ENCODE results near the gene KCNH3. TPM values are rescaled to one million over a fixed set of nuclear protein-coding genes. Genes with fewer than 3 reads are reported as not detected.

Gene KCNH3
- total and polyA plus RNA-seq, 10 of the 15 experiments (the other 5 are each of a cell fraction or from before 2014, with no cell fraction given): 0.03 to 0.45 (median 0.08) TPM; not detected in 5

GRCh38 chr12:49584591-49584990, 45.8 kb downstream of the KCNH3 start:
- H3K4me1 ChIP-seq (ENCODE audit: control insufficient read depth, insufficient read depth, low read length): peaks cover 17% of the 10 kb centered on the region
- H2AFZ ChIP-seq (ENCODE audit: control insufficient read depth, low read depth, low read length): no peak overlapping the region
- no peaks in the 10 kb centered on the region for H4K20me1 ChIP-seq (ENCODE audit: control insufficient read depth, insufficient read depth)
- no peak overlapping the region for H3K4me2 ChIP-seq (ENCODE audit: control insufficient read depth, insufficient read depth)
- SMC1A ChIA-PET (ENCODE audit: uncharacterized antibody, unreplicated experiment): interaction anchor here (0.9 kb wide), 1 partner anchor 33 kb away, joined by 3 read pairs; no protein-coding TSS in a partner anchor
- no peaks in the 10 kb centered on the region for H3K9me3 ChIP-seq (replicated peaks; ENCODE audit: control insufficient read depth, insufficient read depth, low read length)
- H3K27me3 ChIP-seq (replicated peaks in 1 of 2; ENCODE audit: control insufficient read depth in 2 of 2, insufficient read depth in 2 of 2, low read length in 1 of 2): no peaks in the 10 kb centered on the region
- CTCF ChIA-PET: interaction anchor here (0.6 to 8.7 kb wide), 4 partner anchors 17 to 225 kb away, joined by 3 to 145 read pairs (median 26); partner anchors contain the start of gene PRPF40B
- FAIRE-seq (no peak), ATAC-seq (no peak), DNase-seq (ENCODE audit: low read depth, low spot score) (no peak)
- H3K79me2 ChIP-seq (ENCODE audit: control insufficient read depth, insufficient read depth, low read length): no peaks in the 10 kb centered on the region
- BruUV-seq (replicated peaks): no TSS peak
- no peak overlapping the region for H3K27ac ChIP-seq (ENCODE audit: control insufficient read depth, insufficient read depth)
- RAD21 ChIA-PET (ENCODE audit: unreplicated experiment): interaction anchor here (1.1 kb wide), 1 partner anchor 38 kb away, joined by 5 read pairs; the partner anchor contains the start of gene PRPF40B
- H3K36me3 ChIP-seq (ENCODE audit: control insufficient read depth in 2 of 2, insufficient read depth in 2 of 2, low read length in 1 of 2): peaks cover 0 to 3% of the 10 kb centered on the region in 2 experiments; a peak in 3 of 4 replicates
- TF ChIP-seq PAX5 (IDR thresholded peaks at IDR 0.05; ENCODE audit: borderline replicate concordance, low read depth, low read length) (no peak), TCF7 (IDR thresholded peaks at IDR 0.05; ENCODE audit: borderline replicate concordance) (no peak), EP300 (IDR thresholded peaks at IDR 0.05; ENCODE audit: borderline replicate concordance in 1 of 2, control insufficient read depth in 1 of 2, low read depth in 2 of 2, low read length in 2 of 2) (no peak), POLR2AphosphoS2 (IDR thresholded peaks at IDR 0.05; ENCODE audit: low read depth, low read length) (no peak), SMARCA5 (IDR thresholded peaks at IDR 0.05) (no peak), ZNF622 (IDR thresholded peaks at IDR 0.05) (no peak)
- POLR2A ChIA-PET: no interaction called here
- no peak overlapping the region for H3K9ac ChIP-seq (ENCODE audit: control insufficient read depth, insufficient read depth, low read length)
- no peak overlapping the region for H3K4me3 ChIP-seq
- intact Hi-C loops (cut with micrococcal nuclease; ENCODE audit: unreplicated experiment): no loop called here
- 89% methylated on average over 7 of the region's 7 CpGs for WGBS (ENCODE audit: insufficient coverage, insufficient replicate concordance, low lambda C conversion rate, missing lambda C conversion rate)
- in situ Hi-C loops (cut with MboI): no loop called here
